Measurements from ENCODE around the gene ALDH1L2.

The ALDH1L2 gene

DNA sequence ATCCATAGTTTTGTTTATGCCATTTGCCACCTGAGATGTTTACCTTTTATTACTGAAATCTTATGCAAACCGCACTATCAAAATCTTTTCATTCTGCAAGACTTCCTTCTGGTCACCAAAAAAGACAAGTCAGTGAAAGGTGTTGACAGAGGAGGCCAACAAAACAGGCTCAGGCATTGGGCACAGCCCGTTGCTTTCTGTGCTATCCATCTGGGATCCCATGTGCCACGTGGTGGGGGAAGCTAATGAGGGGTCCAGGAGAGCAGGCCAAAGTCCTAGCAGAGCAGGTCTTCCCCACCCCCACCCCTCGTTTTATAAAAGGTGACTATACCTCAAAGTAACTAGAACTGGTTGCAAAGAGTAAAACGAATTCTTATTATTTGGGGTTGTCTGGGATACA lies 1.2 kb downstream of the ALDH1L2 start:
- no peak for DNase-seq

DNA sequence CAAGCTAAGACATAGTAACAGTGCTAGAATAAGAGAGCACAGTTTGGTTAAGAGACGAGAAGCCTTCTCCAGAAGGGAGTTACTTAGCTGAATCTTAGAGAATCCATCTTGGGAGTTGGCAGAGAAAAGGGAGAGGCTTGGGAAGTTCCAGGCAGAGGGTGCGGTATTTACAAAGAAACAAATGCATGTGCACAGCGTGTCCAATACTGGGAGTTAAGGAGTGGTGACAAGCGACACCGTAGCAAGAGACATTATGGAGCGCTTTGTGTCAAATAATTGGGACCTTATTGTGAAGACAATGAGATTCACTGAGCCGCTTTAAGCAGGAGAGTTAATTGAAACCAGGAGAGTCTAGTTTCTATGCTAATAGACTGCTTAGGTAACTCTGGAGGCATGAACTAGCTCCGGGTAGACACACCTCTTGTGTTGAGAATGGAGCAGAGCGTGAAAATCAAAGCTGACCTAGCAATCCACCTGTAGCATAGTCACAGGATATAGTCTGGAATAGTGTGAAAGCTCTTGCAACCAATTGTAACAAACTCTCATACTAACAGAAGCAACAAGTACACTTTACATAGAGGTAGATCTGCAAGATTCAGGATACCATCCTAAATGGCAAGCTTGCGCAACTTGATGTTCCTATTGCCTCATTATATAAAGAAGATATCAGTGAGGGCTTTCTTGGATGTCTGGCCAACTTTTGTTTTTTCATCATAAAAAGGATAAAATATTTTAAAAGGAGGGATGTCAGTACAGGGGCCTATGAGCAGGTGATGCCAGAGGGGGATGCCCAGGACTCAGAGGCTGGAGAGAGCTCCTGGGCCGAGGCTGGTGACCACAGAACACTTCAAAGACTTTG lies 5.3 kb downstream of the ALDH1L2 start:
- DNase-seq, result no peak

DNA sequence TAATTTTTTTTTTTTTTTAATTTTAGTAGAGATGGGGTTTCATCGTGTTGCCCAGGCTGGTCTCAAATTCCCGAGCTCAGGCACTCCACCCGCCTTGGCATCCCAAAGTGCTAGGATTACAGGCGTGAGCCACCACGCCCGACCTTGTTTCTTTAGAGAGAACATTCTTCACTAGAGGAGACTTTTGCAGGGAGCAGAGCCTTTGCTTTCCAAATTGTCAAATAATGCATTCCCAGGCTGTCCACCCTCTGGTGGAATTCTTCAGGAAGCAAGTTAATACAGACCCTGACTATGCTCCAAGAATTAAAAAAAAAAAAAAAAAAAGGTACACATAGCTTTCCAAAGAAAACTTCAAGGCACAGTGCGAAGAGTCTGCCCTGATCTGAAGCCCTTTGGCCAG lies 6.8 kb downstream of the ALDH1L2 start:
- no peak for DNase-seq

DNA sequence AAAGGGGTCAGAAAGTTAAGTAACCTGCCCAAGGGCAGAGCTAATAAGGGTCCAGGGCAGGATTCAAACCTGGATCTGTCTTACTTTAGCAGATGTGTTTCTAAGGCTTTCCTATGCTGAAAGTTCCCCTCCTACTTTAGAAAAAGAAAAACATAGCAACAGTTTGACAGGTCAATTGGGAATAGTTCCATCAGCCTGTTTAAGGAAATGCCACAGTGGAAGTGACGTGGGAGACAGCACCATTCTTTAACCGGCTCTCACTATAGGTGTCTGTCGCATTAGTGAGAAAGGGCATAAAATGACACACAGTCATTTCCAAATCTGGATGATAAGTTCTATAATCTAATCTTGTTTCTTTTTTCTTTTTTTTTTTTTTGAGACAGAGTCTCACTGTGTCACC lies 7.3 kb downstream of the ALDH1L2 start:
- no peak for DNase-seq

DNA sequence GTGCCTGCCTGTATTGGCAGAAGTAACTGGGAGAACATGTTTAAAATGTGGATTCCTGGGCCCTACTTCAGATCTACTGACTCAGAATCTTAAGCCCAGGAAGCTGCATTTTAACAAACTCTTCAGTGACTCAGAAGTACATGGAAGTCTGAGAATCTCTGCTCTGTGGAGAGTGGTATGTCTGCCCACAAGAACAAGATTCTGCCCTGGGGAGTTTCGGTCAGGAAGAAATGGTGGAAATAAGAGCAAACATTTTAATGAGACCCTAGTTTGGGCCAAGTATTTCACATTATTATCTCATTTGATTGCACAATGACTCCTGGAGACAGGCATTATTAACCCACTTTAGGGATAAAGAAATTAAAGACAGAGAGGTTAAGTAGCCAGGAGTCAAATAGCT lies 8.2 kb downstream of the ALDH1L2 start:
- no peak for DNase-seq

DNA sequence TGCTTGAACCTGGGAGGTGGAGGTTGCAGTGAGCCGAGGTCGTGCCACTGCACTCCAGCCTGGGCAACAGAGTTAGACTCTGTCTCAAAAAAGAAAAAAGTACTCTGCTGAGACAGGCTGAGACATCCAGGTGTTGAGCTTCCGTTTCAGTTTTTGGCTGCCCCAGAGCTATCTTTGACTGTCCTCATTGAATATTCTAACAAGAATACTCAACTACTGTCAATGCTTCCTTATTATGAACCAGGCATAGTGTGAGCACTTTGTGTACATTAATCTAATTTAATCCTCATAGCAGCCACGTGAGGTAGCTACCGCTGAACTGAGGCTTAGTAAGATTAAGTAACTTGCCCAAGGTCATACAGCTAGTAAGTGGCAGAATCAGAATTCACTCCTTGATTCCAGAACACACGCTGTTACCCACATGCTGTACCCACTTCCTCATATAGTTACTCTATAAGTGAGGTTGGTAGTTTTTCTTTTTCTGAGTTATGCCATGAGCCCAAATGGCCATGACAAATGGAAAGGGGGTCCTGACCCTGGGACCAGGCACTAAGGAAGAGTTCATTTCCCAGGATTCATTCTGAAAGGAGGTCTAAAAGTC lies 11.3 kb downstream of the ALDH1L2 start:
- DNase-seq, result no peak

DNA sequence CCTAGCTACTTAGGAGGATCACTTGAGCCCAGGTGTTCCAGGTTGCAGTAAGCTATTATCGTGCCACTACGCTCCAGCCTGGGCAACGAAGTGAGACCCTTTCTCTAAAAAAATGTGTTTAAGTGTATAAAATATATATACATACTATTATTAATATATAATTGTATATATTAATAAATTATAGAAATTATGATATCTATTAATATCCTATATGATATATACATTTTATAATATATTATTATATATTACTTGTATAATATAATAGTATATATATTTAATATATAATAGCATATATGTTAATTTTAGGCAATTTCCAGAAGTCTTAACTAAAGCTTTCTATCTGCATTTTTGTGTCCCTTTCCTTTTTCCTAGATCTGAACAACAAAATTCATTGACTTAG lies 12.3 kb downstream of the ALDH1L2 start:
- no peak for DNase-seq

DNA sequence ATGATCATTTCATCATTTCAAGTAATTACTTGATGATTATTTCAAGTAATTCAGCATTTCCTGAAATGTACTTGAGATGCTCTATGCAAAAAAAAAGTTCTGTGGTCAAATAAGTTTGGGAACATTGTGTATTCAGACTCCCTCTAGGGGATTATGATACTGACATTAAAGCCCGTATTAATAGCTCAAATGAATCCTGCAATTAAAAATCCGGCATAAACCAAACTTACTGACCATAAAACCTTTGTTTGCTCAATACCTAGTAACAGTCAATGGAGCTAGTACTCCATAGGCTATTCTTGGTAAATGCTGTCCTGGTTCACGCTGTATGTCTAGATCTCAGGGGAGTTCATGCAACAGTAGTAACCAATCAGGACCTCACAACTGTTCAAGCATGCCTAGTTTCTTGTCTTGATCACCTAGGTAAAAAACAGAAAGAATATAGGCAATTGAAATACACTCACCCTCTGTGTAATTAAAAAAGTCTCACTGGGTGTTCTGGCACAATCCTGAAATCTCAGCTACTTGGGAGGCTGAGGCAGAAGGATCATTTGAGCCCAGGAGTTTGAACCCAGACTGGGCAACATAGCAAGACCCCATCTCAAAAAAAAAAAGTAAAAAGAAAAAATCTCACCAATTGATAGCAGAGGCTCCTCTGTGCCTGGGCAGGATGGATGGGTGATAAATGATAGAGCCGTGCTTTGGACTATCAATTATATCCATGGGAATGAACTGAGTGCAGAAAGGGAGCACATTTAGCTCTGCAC lies 14.1 kb downstream of the ALDH1L2 start:
- no peak for DNase-seq

DNA sequence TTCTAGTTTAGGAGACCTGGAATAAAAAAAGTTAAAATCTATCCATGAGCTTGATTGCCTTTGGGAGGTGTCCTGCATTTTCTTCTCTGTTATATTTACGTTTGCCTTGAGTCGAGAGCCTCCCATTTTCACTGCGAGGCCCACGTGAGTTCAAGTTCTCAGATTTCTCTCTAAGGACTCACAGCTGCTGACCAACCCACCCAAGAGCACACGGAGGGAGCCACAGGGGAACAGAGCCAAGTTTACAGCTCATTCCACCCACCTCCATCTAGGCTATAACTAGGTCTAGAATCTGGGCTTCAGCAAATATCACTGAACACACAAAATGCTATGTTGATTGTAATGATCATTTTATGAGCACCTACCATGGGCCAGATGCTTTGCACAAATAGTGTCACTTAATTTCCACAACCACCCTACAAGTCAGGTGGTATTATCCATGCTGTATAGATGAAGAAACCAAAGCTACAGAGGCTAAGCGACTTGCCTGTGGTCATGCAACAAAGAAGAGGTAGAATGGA lies 16.7 kb downstream of the ALDH1L2 start:
- no peak for DNase-seq

DNA sequence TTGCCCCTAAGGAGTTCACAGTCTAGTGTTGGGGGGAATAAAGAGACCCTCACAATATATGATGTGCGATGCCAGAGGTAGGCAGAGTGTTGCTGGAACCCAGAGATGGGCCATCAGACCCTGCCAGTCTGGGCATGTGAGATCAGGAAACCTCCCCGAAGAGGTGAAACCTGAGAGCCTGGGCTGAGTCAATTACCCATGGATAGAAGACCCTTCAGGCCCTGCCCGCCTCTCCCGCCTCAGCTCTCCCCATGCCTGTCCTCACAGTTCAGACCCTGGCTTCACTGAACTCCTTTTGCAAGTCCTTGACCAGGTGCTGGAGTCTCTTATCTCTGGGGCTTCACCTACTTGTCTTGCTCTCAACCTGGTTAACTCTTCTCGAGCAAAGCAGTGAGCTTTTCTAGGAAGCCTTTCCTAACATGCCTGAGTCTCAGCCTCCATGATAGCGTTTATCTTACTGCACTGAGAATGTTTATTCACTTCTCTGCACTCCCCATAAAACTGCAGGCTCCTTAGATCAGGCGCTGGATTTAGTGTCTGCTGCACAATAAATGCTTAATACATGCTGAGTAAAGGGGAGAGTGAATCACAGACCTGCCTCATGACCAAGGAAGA lies 19.6 kb downstream of the ALDH1L2 start:
- no peak for DNase-seq

DNA sequence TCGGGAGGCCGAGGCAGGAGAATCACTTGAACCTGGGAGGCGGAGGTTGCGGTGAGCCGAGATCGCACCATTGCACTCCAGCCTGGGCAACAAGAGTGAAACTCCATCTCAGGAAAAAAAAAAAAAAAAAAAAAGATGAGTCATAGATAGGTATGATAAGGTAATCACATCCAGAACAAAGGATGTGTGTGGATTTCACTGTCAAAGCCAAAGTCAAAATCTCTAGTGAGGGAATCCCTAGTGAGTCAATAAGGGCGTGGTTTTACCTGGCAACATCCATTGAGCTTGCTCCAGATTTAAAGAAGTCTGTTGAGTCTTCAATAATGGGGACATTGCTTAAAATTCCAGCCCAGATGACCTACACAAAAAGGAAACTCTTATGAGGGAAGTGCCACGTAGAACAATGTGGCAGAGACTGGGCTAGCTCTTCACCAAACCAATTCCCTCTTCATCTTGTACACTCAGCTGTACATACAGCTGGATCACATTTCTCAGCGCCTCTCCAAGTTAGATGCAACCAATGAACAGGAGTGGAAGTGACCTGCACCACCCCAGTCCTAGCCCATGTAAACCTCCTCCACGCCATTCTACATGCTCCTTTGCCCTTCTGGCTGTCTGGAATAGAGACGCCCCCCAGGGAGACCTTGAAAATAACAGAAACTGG lies 23.4 kb downstream of the ALDH1L2 start:
- DNase-seq, result no peak

DNA sequence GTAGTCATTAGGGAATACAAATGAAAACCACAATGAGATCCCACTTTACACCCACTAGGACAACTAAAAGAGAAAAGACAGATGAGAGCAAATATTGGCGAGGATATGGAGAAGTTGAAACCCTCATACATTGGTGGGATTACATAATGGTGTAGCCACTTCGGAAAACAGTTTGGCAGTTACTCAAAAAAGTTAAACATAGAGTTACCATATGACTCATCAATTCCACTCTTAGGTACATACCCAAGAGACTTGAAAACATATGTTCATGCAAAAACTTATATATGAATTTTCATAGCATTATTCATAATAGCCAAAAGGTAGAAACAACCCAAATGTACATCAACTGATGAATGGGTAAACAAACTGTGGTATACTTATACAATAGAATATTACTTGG lies 27.1 kb downstream of the ALDH1L2 start:
- DNase-seq, result no peak

DNA sequence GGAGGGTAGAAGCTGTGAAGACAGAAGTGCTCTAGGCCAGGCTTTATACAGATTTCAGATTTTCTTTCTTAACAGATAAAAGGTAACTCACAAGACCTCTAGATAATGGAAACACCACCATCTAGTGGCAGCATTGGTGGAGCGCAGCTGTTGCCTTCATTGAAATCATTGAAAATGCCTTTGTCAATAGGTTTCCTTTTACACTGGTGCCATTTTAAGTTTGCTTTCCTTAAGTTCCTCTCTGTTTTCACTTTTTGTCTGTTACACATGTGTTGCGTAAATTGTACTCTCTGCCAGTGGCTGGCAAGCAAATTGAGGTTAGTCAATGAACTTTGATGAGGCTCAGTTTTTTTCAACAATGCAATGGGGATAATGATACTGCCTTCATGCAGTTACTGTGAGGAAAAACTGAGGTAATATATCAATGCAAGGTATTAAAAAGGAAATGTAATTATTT lies 31.1 kb downstream of the ALDH1L2 start:
- peak; percentile 60 for DNase-seq

DNA sequence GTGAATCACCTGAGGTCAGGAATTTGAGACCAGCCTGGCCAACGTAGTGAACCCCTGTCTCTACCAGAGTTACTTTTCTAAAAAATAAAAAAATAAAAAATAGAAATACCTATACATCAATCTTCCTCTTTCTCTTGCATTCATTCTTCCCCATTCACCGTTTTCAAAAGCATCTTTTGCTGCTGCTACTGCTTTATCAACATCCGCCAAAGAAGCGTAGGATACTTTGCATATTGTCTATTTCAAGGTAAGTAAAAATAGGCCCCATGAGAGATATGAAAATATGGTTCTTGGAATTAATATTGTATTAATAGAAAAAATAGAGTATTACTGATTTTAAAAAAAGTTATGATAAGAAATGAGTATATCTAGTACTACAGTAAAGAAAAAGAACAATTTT lies 32.3 kb downstream of the ALDH1L2 start:
- no peak for DNase-seq

DNA sequence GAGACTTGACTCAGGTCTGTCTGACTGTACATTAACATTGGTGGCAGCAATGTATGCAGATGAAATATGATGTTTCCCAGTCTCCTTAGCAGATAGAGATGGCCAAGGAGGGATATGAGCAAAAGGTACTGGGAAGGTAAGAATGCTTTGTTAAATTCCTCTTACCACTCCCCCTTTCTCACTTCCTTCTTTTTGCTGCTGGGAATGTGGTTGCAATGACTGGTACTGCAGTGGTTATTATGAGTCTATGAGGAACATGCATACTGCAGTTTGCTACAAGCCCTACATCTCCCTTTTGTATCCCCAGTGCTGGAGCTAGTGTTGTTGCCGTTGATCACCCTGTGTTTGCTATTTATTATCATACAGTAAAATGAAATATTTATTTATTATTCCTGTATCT lies 35.9 kb downstream of the ALDH1L2 start:
- no peak for DNase-seq

DNA sequence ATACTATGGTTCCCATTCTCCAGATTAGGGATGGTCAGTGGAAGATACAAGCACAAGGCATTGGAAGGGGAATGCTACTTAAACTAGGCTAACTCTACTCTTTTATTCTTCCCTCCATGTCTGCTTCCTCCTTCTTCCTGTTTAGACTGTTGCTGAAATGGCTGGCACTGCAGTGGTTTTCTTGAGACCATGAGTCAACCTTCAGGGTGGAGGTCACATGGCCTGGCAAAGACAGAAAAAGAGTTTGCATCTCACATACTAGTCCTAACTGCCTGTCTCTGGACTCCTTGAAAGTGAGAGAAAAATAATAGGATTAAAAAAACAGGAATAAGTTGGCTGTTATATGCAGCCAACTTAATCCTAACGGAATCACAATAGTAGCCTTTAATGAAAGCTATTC lies 37.0 kb downstream of the ALDH1L2 start:
- no peak for DNase-seq

DNA sequence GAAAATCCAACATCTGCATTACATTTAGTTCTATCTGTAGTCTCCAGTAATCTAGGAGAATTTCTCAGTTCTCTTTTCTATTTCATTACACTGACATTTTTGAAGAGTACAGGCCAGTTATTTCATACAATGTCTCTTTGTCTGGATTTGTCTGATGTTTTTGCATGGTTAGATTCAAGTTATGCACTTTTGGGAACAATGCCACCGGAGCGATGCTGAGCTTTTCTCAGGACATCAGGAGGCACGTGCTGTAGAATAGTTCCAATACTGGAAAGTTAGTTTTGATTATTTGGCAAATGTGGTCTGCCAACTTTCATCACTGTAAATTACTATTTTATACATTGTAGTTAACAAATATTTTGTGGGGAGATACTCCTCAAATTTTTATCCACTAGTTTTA lies 43.1 kb downstream of the ALDH1L2 start:
- no peak for DNase-seq

DNA sequence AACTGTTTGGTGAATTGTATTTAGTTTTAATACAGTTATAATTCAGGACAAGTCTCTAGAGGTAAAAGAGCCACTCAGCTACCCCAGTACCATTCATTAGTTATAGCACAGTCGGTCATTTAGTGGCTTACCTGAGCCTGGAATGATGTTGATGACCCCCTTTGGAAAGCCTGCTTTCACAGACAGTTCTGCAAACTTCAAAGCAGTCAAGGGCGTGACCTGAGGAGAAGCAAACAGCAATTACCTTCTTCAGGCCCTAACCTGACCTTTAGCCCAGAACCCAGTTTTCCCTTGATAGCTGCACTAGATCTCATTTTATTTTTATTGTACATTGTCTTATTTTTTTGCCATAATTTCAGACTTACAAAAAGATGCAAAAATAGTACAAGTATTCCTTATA lies 43.8 kb downstream of the ALDH1L2 start:
- DNase-seq, result no peak

DNA sequence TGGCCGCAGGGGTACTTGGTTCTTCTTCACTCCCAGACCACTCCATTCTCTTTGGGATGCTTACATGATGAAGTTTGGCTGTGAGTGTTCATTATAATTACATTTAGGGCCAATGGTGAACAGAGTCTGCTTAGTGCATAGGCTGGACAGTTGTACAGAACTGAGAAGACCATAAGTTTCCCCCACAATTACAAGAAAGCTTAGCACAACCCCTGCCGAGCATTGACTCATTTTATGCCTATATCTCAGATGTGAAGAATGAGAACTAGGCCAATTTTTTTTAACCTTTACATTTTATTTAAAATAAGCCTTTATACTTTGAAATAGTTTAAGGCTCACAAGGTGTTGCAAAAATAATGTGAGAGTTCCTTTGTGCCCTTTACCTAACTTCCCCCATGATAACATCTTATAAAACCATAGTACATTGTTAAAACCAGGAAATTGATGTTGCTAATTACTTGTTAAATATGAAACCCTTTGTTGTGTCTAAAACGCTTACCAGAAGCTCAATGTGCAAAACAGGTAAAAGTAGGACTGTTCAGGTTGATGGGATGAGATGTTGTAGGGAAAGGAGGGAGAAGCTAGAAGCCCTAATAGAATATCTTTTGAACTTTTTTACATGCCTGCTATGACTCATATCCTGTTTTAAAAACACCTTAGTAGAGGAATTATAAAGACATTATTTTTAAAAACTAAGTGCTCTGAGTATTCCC lies 47.2 kb downstream of the ALDH1L2 start:
- no peak for DNase-seq

DNA sequence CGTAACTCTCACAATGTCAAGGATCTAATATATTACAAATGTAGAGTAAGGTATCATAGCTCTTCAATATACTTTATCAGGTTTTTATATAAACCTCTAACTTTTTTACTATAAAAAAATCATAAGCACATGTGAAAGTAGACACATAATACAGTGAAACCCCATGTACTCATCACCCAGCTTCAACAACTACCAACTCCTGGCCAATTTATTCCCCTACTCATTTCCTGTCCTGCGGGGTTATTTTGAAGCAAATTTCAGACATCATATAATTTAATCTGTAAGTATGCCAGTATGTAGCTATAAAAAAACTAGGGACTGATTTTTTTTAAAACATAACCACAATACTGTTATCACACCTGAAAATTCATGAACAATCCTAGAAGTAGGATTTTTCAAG lies 50.4 kb downstream of the ALDH1L2 start:
- DNase-seq, result no peak

DNA sequence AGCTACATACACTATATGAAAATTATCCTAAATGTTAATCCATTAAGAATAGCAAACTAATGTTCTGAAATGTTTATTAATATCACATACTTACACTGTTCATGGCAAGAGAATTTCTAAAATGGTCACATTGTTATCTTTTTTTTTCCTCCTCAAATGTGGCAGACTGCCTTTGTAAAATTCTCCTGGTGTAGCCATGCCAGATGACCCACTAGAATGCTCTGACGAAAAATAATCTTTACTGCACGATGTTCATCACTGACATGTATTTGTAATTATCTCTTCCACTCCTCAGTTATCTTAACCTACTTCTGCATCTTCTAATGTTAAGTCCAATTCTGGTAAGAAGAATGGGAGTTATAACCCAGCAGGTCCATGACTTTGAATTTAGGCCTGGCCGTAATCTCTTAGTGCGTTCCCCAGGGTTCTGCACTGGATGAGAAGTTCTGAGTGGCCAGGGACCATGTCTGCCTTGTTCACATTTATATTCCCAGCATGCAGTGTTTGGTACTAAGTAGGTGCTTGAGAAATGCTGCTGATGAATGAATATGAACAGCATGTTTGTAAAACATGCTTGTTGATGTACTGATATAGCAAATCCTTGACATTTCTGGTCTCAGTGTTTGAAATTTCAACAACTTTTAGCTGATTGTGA lies 51.4 kb downstream of the ALDH1L2 start:
- DNase-seq, result no peak

Data from NCI-H1417 treated with DMSO at 0.1 percent for 48 hours (cell line).